Measurements from ENCODE around the gene CCL14.
"Not testable (repeated sequence)": the region's sequence is repeated elsewhere in the genome, so short reads cannot be mapped to it uniquely, and the experiment has no call there.

Gene CCL14

DNA sequence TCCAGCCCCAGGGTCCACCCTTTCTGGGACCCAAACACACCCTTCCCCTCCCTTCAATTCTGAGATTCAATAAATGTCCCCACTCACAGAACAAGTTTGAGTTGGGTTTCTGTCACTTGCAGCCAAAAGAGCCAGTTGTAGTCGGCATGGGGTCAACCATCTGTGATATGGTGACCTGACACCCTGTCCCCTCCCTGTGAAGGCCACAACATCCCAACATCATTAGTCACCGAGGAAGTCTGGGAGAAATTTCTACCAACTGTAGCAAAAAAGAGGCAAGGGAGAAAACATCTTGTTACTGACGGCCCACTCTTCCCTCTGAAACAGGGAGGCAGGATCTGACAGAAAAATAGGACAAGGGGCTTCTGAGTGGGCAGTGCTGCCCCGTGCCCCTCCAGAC, 42.4 kb downstream of the CCL14 start:
- in situ Hi-C loops (cut with HindIII; ENCODE audit: low sequenced_read_pairs) = no loop called here

DNA sequence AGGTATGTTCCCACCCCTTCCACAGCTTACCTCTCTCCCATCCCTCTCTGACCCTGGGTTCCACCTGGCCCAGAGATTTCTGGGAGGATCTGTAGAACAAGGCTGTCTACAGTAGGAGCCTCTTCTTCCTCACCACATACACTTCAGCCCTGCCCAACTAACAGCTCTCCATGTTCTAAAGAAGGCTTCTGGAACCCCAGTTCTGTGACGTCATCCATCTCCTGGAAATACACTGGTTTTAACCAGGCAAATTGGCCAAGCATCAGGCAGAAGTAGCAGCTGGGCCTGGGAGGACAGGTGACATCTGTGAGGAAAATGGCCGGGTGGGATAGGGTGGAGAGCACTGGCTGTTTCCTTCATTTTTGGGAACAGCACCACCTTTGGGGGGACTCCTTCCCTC, 43.0 kb downstream of the CCL14 start, which contains the start of gene LYZL6:
Gene LYZL6 (minus strand): TSS at position 177 of the 400 bp plus-strand sequence. CDS start 4,357 bp downstream, outside the sequence.
- in situ Hi-C loops (cut with HindIII; ENCODE audit: low sequenced_read_pairs) = no loop called here

DNA sequence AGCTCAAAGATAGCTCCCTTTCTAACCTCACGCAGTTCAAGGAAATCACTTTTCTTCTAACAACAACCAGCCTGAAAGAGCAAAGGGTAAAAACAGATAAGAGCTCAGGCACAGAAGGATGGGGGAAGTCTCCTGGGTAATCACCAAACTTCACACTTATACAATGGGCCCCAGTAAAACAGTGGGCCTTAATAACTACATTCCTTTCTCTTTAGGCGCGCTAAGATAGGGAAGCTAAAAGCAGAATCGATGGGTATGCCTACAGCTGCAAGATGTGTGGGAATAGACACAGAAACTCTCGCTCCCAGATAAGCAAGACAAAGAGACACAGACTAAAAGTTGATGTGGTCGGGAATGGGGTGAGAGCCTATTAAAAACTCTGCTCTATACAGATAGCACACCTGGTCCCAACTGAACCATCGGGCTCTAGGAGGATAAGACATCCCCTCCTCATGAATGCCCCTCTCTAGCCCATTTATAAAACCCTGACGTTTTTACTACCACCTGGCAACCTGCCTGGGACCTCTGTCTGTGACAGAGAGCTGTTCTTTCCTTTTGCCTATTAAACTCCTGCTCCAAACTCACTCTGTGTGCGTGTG, 43.8 kb downstream of the CCL14 start:
- in situ Hi-C loops (cut with HindIII; ENCODE audit: low sequenced_read_pairs) = no loop called here

DNA sequence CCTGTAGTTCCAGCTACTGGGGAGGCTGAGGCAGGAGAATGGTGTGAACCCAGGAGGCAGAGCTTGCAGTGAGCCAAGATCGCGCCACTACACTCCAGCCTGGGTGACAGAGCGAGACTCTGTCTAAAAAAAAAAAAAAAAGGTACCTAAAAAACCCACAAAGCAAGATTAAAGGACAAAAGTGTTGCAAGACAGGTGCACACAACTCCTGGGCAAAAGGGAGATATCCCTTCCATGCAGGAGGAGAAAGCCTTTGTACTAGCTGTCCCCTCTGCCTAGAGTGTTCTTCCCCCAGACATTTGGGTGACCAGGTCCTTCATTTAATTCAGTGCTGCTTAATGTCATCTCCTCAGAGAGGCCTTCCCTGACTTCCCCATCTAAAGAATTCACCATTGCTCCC, 48.0 kb downstream of the CCL14 start:
- in situ Hi-C loops (cut with HindIII; ENCODE audit: low sequenced_read_pairs) = not testable (repeated sequence)

DNA sequence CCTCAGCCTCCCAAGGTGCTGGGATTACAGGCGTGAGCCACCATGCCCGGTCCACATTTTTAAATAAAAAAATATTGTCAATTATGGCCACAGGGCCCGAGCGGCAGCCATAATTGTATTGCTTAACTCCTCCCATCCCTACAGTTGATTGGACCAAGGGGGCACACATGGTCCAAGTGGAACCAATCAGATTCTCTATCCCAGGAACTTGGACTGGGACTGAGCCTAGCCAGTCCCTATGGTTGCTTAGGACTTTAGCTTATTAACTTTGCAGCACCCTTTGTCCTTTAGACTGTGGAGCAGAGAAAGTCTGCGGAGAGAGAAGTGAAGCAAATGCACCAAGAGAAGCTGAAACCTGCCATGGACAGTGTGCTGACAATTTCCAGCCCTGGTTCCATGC, 50.5 kb downstream of the CCL14 start:
- in situ Hi-C loops (cut with HindIII; ENCODE audit: low sequenced_read_pairs) = no loop called here

DNA sequence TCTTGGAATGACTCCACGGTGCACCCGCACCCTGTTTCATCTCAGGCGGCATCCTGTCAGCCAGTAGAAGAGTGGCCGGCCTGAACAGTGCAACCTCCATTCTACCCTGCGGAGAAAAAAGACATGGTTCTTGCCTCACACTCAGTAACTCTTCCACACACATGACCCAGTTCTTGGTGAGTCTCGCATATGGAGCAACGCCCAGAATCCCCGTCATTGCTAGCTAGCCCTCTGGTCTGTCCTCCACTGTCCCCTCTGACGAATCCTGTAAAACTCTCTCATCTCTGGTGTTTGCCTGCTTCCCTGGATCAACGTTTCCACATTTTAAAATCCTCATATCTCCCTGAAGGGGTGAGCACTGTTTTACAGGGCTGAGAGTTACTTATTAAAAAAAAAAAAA, 51.8 kb downstream of the CCL14 start:
- in situ Hi-C loops (cut with HindIII; ENCODE audit: low sequenced_read_pairs) = no loop called here

Data from DLD1 (cell line).